ENCODE data around the gene SHISA4. TPM values are rescaled to one million over a fixed set of nuclear protein-coding genes. Genes with fewer than 3 reads are reported as not detected.
A peak's percentile ranks its signal among the peaks of the same experiment; 100 is the strongest.
"Not testable (repeated sequence)": the region's sequence is repeated elsewhere in the genome, so short reads cannot be mapped to it uniquely, and the experiment has no call there.

The SHISA4 gene
- total and polyA plus RNA-seq, 4 donors, result 7.2 to 15.9 (median 11.8) TPM

DNA sequence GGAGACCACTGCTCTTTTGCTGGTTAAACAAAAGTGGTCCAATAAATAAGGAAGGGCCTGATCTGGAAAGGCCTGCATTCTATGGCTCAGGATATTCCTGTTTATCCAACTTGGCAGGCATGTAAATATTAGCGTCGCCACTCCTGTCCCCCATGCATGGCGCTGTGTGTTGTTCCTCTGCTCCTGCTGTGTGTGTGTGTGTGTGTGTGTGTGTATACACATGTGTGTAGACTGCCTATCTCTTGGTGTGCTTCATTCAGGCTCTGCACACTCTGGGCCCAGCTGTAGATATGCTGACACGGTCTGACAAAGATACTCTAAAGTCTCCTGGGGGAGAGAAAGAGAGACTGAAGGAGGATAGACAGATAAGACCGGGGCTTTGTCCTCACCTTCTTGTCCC lies 50.9 kb downstream of the SHISA4 start:
- H3K4me1 ChIP-seq (ENCODE audit: control insufficient read depth in 5 of 5, insufficient read depth in 5 of 5, low read length in 5 of 5), result peaks cover 0 to 9% (median 7%) of the 10 kb centered on the region in 5 donors
- H3K27me3 ChIP-seq (ENCODE audit: control insufficient read depth in 3 of 3, insufficient read depth in 3 of 3, low read length in 2 of 3), result no peaks in the 10 kb centered on the region
- H3K9me3 ChIP-seq (ENCODE audit: control insufficient read depth in 4 of 4, insufficient read depth in 3 of 4, low read length in 3 of 4), result no peaks in the 10 kb centered on the region
- ATAC-seq (ENCODE audit: insufficient read depth, low FRiP score), result no peak
- no peak overlapping the region for H3K9ac ChIP-seq (ENCODE audit: insufficient read depth in 1 of 2, low read length in 2 of 2)
- H3K27ac ChIP-seq (ENCODE audit: low read depth in 1 of 2, low read length in 1 of 2), result peak overlapping the region in 1 of 2 donors; percentile 70
- WGBS, 2 donors, result 60 to 68% methylated on average over 5 of the region's 5 CpGs
- TF ChIP-seq, protein P1, sequence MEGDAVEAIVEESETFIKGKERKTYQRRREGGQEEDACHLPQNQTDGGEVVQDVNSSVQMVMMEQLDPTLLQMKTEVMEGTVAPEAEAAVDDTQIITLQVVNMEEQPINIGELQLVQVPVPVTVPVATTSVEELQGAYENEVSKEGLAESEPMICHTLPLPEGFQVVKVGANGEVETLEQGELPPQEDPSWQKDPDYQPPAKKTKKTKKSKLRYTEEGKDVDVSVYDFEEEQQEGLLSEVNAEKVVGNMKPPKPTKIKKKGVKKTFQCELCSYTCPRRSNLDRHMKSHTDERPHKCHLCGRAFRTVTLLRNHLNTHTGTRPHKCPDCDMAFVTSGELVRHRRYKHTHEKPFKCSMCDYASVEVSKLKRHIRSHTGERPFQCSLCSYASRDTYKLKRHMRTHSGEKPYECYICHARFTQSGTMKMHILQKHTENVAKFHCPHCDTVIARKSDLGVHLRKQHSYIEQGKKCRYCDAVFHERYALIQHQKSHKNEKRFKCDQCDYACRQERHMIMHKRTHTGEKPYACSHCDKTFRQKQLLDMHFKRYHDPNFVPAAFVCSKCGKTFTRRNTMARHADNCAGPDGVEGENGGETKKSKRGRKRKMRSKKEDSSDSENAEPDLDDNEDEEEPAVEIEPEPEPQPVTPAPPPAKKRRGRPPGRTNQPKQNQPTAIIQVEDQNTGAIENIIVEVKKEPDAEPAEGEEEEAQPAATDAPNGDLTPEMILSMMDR (IDR thresholded peaks at IDR 0.05; ENCODE audit: control extremely low read depth, extremely low read depth), result no peak
- DNase-seq, result peak in 1 of 3 donors; percentile 40
- no peak overlapping the region for H3K4me3 ChIP-seq
- H3K36me3 ChIP-seq (ENCODE audit: control insufficient read depth in 4 of 4, insufficient read depth in 4 of 4, low read length in 4 of 4), result no peaks in the 10 kb centered on the region

DNA sequence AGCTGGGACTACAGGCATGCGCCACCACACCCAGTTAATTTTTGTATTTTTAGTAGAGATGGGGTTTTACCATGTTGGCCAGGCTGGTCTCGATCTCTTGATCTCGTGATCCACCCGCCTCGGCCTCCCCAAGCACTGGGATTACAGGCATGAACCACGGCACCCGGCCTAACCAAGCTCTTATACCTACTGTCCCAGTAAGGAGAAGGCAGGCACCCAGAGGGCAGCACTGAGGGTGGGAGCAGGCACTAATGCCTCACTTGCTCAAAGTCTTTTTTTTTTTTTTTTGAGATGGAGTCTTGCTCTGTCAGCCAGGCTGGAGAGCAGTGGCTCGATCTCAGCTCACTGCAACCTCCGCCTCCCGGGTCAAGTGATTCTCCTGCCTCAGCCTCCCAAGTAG lies 51.6 kb downstream of the SHISA4 start:
- H3K36me3 ChIP-seq (ENCODE audit: control insufficient read depth in 4 of 4, insufficient read depth in 4 of 4, low read length in 4 of 4); H3K9me3 ChIP-seq (ENCODE audit: control insufficient read depth in 4 of 4, insufficient read depth in 3 of 4, low read length in 3 of 4); H3K27me3 ChIP-seq (ENCODE audit: control insufficient read depth in 3 of 3, insufficient read depth in 3 of 3, low read length in 2 of 3); DNase-seq; ATAC-seq (ENCODE audit: insufficient read depth, low FRiP score); H3K9ac ChIP-seq (ENCODE audit: insufficient read depth in 1 of 2, low read length in 2 of 2); H3K27ac ChIP-seq (ENCODE audit: low read depth in 1 of 2, low read length in 1 of 2); H3K4me3 ChIP-seq; H3K4me1 ChIP-seq (ENCODE audit: control insufficient read depth in 5 of 5, insufficient read depth in 5 of 5, low read length in 5 of 5): not testable (repeated sequence)
- WGBS, 2 donors, result 93 to 97% methylated on average over 10 of the region's 10 CpGs

DNA sequence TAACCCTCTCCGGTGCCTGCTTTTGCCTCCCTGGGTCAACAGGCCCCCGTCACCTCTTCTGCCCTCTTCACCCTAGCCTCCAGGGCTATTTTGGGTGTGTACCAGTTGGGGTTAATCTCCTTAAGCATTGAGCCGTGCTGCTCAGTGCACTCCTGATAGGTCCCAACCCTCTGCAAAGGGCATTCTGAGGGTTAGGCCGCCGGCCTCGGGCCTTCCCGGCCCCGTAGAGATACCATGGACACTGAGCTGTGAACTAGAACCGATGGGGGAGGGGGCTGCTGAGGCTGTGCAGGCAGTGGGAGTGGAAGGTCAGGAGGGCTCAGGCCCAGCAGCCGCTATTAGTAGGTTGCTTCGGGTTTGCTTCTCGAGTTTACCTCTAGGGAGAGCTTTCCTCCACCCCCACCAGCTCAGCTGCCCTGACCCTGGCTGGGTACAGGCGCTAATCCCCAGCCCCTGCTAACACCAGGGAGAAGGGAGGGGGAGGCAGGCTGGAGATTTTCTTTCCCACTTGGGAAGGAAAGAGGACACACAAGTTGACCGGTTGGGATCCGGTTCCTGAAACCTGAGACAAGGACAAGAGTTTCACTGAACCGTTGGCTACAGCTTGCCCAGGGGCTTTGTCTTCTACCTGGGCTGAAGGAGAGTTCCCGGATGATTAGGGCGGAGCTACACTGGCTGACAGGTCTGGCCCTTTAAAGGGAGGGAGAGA lies 52.9 kb downstream of the SHISA4 start:
- 72 to 75% methylated on average over 18 of the region's 18 CpGs for WGBS, 2 donors
- Histone ChIP-seq H3K4me1 (ENCODE audit: control insufficient read depth in 5 of 5, insufficient read depth in 5 of 5, low read length in 5 of 5) (peaks cover 0 to 18% (median 7%) of the 10 kb centered on the region in 5 donors), H3K4me3 (no peak overlapping the region), H3K9me3 (ENCODE audit: control insufficient read depth in 4 of 4, insufficient read depth in 3 of 4, low read length in 3 of 4) (no peaks in the 10 kb centered on the region), H3K36me3 (ENCODE audit: control insufficient read depth in 4 of 4, insufficient read depth in 4 of 4, low read length in 4 of 4) (no peaks in the 10 kb centered on the region), H3K27ac (ENCODE audit: low read depth in 1 of 2, low read length in 1 of 2) (peak overlapping the region in 1 of 2 donors; percentile 35), H3K9ac (ENCODE audit: insufficient read depth in 1 of 2, low read length in 2 of 2) (no peak overlapping the region), H3K27me3 (ENCODE audit: control insufficient read depth in 3 of 3, insufficient read depth in 3 of 3, low read length in 2 of 3) (peaks cover 0 to 7% (median 0%) of the 10 kb centered on the region in 3 donors)
- TF ChIP-seq, protein P1 (IDR thresholded peaks at IDR 0.05; ENCODE audit: control extremely low read depth, extremely low read depth), result no peak
- peak in 1 of 3 donors; percentile 33 for DNase-seq
- ATAC-seq (ENCODE audit: insufficient read depth, low FRiP score), result no peak

DNA sequence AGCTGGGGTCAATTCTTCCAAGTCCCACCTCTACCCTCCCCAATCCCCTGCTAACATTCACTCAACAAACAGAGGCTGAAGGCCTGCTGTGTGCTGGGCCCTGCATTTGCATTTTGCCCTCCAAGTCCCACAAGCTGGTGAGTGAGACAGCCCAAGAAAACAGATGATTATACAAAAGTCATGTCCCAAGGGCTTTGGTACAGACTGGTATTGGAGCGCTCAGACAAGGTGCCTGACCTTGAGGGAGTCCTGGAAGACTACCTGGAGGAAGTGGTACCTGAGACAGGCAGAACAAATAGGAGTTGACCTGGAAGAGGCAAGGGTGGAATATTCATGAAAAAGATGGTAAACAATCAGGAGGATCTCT lies 53.4 kb downstream of the SHISA4 start:
- TF ChIP-seq, protein P1 (IDR thresholded peaks at IDR 0.05; ENCODE audit: control extremely low read depth, extremely low read depth), result no peak
- peaks cover 0 to 7% (median 0%) of the 10 kb centered on the region in 3 donors for H3K27me3 ChIP-seq (ENCODE audit: control insufficient read depth in 3 of 3, insufficient read depth in 3 of 3, low read length in 2 of 3)
- 93 to 100% methylated on average over 1 of the region's 1 CpG for WGBS, 2 donors
- ATAC-seq (ENCODE audit: insufficient read depth, low FRiP score), result no peak
- H3K9me3 ChIP-seq (ENCODE audit: control insufficient read depth in 4 of 4, insufficient read depth in 3 of 4, low read length in 3 of 4), result no peaks in the 10 kb centered on the region
- peaks cover 0 to 24% (median 7%) of the 10 kb centered on the region in 5 donors for H3K4me1 ChIP-seq (ENCODE audit: control insufficient read depth in 5 of 5, insufficient read depth in 5 of 5, low read length in 5 of 5)
- no peak overlapping the region for H3K9ac ChIP-seq (ENCODE audit: insufficient read depth in 1 of 2, low read length in 2 of 2)
- H3K36me3 ChIP-seq (ENCODE audit: control insufficient read depth in 4 of 4, insufficient read depth in 4 of 4, low read length in 4 of 4), result no peaks in the 10 kb centered on the region
- no peak overlapping the region for H3K27ac ChIP-seq (ENCODE audit: low read depth in 1 of 2, low read length in 1 of 2)
- DNase-seq, result no peak
- no peak overlapping the region for H3K4me3 ChIP-seq

Small RNA genes within 50 kb of the gene (small RNA-seq; reads per million reads assigned to genes)
- gene MIR6739 (ENCODE audit: low replicate concordance), result not detected

Other genes starting within 250 kb of the SHISA4 start
- 10 to 100 TPM; 37.2 to 52.3 TPM for gene IPO9, start 59.7 kb upstream of the SHISA4 start, total RNA-seq
- gene IPO9, start 59.7 kb upstream of the SHISA4 start, polyA plus RNA-seq, result 10 to 100 TPM; 16.7 to 24.4 TPM
- gene LMOD1, start 57.6 kb downstream of the SHISA4 start, total RNA-seq, result 10 to 100 TPM; 11.4 to 25.1 TPM
- gene LMOD1, start 57.6 kb downstream of the SHISA4 start, polyA plus RNA-seq, result 10 to 100 TPM in 1 of 2 donors, 1 to 10 TPM in 1; 9.6 to 24.9 TPM
- gene TIMM17A, start 66.6 kb downstream of the SHISA4 start, total RNA-seq, result 10 to 100 TPM; 25.9 to 44.4 TPM
- gene TIMM17A, start 66.6 kb downstream of the SHISA4 start, polyA plus RNA-seq, result 10 to 100 TPM; 26.1 to 56.1 TPM
- gene RNPEP, start 93.8 kb downstream of the SHISA4 start, total RNA-seq, result 10 to 100 TPM; 40.7 to 74.9 TPM
- 10 to 100 TPM; 45.9 to 49.2 TPM for gene RNPEP, start 93.8 kb downstream of the SHISA4 start, polyA plus RNA-seq
- 100 to 1,000 TPM; 150 to 219 TPM for gene ELF3, start 121.7 kb downstream of the SHISA4 start, total RNA-seq
- 100 to 1,000 TPM; 143 to 148 TPM for gene ELF3, start 121.7 kb downstream of the SHISA4 start, polyA plus RNA-seq
- under 1 TPM in 1 of 2 donors, not detected in 1; 0.09 TPM for gene GPR37L1, start 234.0 kb downstream of the SHISA4 start, total RNA-seq
- under 1 TPM; 0.04 to 0.05 TPM for gene GPR37L1, start 234.0 kb downstream of the SHISA4 start, polyA plus RNA-seq

Data from lung (tissue), 13 donors.